Measurements from ENCODE around the gene FOSL1. TPM values are rescaled to one million over a fixed set of nuclear protein-coding genes. Genes with fewer than 3 reads are reported as not detected.

FOSL1 gene
- total RNA-seq, 1 experiment from 2014 or later, result 125 TPM

GRCh38 chr11:65903068-65903481 is 2.9 kb upstream of the FOSL1 start (continued):
- no peak for TF ChIP-seq FOSL1 (IDR thresholded peaks at IDR 0.05; ENCODE audit: low read depth)
- no peak for TF ChIP-seq REST (IDR thresholded peaks at IDR 0.05; ENCODE audit: low read depth)
- TF ChIP-seq ZFX (IDR thresholded peaks at IDR 0.05), result no peak
- no peak for TF ChIP-seq JUND (IDR thresholded peaks at IDR 0.05)
- no peak for TF ChIP-seq SRF (IDR thresholded peaks at IDR 0.05; ENCODE audit: low read depth)
- TF ChIP-seq EZH2 (IDR thresholded peaks at IDR 0.05), result no peak
- no peak for TF ChIP-seq SIN3A (IDR thresholded peaks at IDR 0.05; ENCODE audit: low read depth)
- TF ChIP-seq ZNF274 (IDR thresholded peaks at IDR 0.05; ENCODE audit: low read depth, low read length), result no peak
- TF ChIP-seq YY1 (IDR thresholded peaks at IDR 0.05; ENCODE audit: extremely low read depth, insufficient replicate concordance, low read depth, low read length), result peak; percentile 23
- no peak for TF ChIP-seq MAX (IDR thresholded peaks at IDR 0.05)
- TF ChIP-seq TCF7L2 (IDR thresholded peaks at IDR 0.05; ENCODE audit: borderline replicate concordance, extremely low read depth, insufficient read depth, insufficient read length), result peak; percentile 39
- no peak for TF ChIP-seq ELF1 (IDR thresholded peaks at IDR 0.05; ENCODE audit: borderline replicate concordance, low read depth)
- TF ChIP-seq CEBPB (IDR thresholded peaks at IDR 0.05; ENCODE audit: low read depth), result no peak
- no peak for TF ChIP-seq POLR2A (IDR thresholded peaks at IDR 0.05; ENCODE audit: borderline replicate concordance, extremely low read depth, insufficient read depth, insufficient read length)
